CD8-positive, alpha-beta memory T cell (primary cell): ENCODE results near the gene PIP5KL1. TPM values are rescaled to one million over a fixed set of nuclear protein-coding genes. Genes with fewer than 3 reads are reported as not detected.

Experiments
- CTCF ChIA-PET: fragments of 350-600 bp; sonication (Branson Sonifier 250); formaldehyde crosslinking; loops from one replicate; lab custom pipeline; 2021; ENCODE audit warnings: antibody characterized with exemption; lab: Charles Lee
- POLR2A ChIA-PET: fragments of 350-600 bp; sonication (Branson Sonifier 250); formaldehyde crosslinking; loops from one replicate; lab custom pipeline; 2021; ENCODE audit warnings: antibody characterized with exemption; lab: Charles Lee
- DNase-seq, 5 donors: peaks; one replicate each; pipeline versions ENCODE4 v3.0.0 to v3.0.0-alpha.2; 2020 to 2022; ENCODE audit warnings: mixed read lengths in 1 of 5
- H3K27ac ChIP-seq: one replicate; pipeline ENCODE4 v1.7.0; 2013; ENCODE audit warnings: low read depth, mild to moderate bottlenecking, low read length, moderate library complexity
- H3K27me3 ChIP-seq: 2 replicates; pipeline ENCODE4 v1.7.0; 2013; ENCODE audit warnings: low read length, mild to moderate bottlenecking; ENCODE audit not compliant: insufficient read depth, poor library complexity, severe bottlenecking
- H3K36me3 ChIP-seq: 2 replicates; pipeline ENCODE4 v1.7.0; 2013; ENCODE audit warnings: mild to moderate bottlenecking, low read length, moderate library complexity; ENCODE audit not compliant: insufficient read depth
- H3K4me1 ChIP-seq: 2 replicates; pipeline ENCODE4 v1.7.0; 2013; ENCODE audit warnings: mild to moderate bottlenecking, low read length, moderate library complexity; ENCODE audit not compliant: insufficient read depth
- H3K4me3 ChIP-seq: 2 replicates; pipeline ENCODE4 v1.7.0; 2013; ENCODE audit warnings: mild to moderate bottlenecking, low read length
- H3K9me3 ChIP-seq: 2 replicates; pipeline ENCODE4 v1.7.0; 2013; ENCODE audit warnings: mild to moderate bottlenecking, low read length
- H3K27ac Mint-ChIP-seq, 8 donors: one replicate each; pipeline ENCODE4 v1.8.0; 2020 to 2021; ENCODE audit warnings: mixed read lengths in 8 of 8, mild to moderate bottlenecking in 6 of 8, inconsistent platforms in 3 of 8, moderate library complexity in 3 of 8
- H3K27me3 Mint-ChIP-seq, 2 donors: one replicate each; pipeline ENCODE4 v1.8.0; 2020 to 2021; ENCODE audit warnings: mixed read lengths in 2 of 2, mild to moderate bottlenecking in 1 of 2, moderate library complexity in 1 of 2
- H3K36me3 Mint-ChIP-seq, 3 donors: one replicate each; pipeline ENCODE4 v1.8.0; 2020 to 2021; ENCODE audit warnings: mixed read lengths in 3 of 3, inconsistent platforms in 1 of 3, mild to moderate bottlenecking in 1 of 3
- H3K4me1 Mint-ChIP-seq, 3 donors: one replicate each; pipeline ENCODE4 v1.8.0; 2020 to 2021; ENCODE audit warnings: mixed read lengths in 3 of 3, inconsistent platforms in 1 of 3, mild to moderate bottlenecking in 1 of 3
- H3K4me3 Mint-ChIP-seq, 7 donors: one replicate each; pipeline ENCODE4 v1.8.0; 2020 to 2021; ENCODE audit warnings: mixed read lengths in 7 of 7, mild to moderate bottlenecking in 6 of 7, moderate library complexity in 4 of 7, inconsistent platforms in 2 of 7
- H3K9me3 Mint-ChIP-seq, 5 donors: one replicate each; pipeline ENCODE4 v1.8.0; 2020 to 2022; ENCODE audit warnings: mixed read lengths in 5 of 5, mild to moderate bottlenecking in 3 of 5, moderate library complexity in 2 of 5, inconsistent platforms in 1 of 5
- polyA plus RNA-seq: library from polyadenylated mRNA; unstranded; fragments of 300-500 nt; fragmentation: Illumina TruSeq; gene quantifications from one replicate; pipeline ENCODE4 v1.2.3, GENCODE V29; 2021
- total RNA-seq, 2 experiments: library from RNA; stranded (reverse); gene quantifications; one replicate each; pipeline ENCODE4 v1.2.3, GENCODE V29; 2021

The PIP5KL1 gene
- total and polyA plus RNA-seq, 3 experiments from 2014 or later: 0.89 to 2.5 (median 1.4) TPM

GRCh38 chr9:127876764-127877562 lies 53.6 kb downstream of the PIP5KL1 start:
- no peak for DNase-seq
- peaks cover 1 to 5% (median 4%) of the 10 kb centered on the region in 3 donors for H3K36me3 Mint-ChIP-seq
- H3K4me1 Mint-ChIP-seq: peaks cover 2 to 16% (median 4%) of the 10 kb centered on the region in 3 donors
- H3K9me3 ChIP-seq: no peaks in the 10 kb centered on the region
- no peaks in the 10 kb centered on the region for H3K36me3 ChIP-seq
- peak overlapping the region in 4 of 7 donors; percentile 19 to 51 (median 38) for H3K4me3 Mint-ChIP-seq
- H3K27me3 Mint-ChIP-seq: peaks cover 0 to 5% of the 10 kb centered on the region in 2 donors
- no peaks in the 10 kb centered on the region for H3K9me3 Mint-ChIP-seq
- no peak overlapping the region for H3K4me3 ChIP-seq
- peaks cover 5% of the 10 kb centered on the region for H3K4me1 ChIP-seq
- peak overlapping the region in 1 of 8 donors; percentile 88 for H3K27ac Mint-ChIP-seq
- POLR2A ChIA-PET: no interaction called here
- CTCF ChIA-PET: interaction anchor here (1.3 to 1.7 kb wide), 4 partner anchors 10 to 142 kb away, joined by 3 to 5 read pairs (median 4); partner anchors contain the start of gene TOR2A
- H3K27ac ChIP-seq: no peak overlapping the region
- no peaks in the 10 kb centered on the region for H3K27me3 ChIP-seq

- no peak overlapping the region for H3K4me3 ChIP-seq
- no peak overlapping the region for H3K27ac ChIP-seq
- Mint-ChIP-seq H3K36me3 (peaks cover under 1 to 4% (median 4%) of the 10 kb centered on the region in 3 donors), H3K4me1 (peaks cover 2 to 16% (median 4%) of the 10 kb centered on the region in 3 donors), H3K4me3 (no peak overlapping the region), H3K27me3 (peaks cover 0 to 5% of the 10 kb centered on the region in 2 donors), H3K9me3 (no peaks in the 10 kb centered on the region), H3K27ac (peak overlapping the region in 2 of 8 donors; percentile 55 to 84)
- no peaks in the 10 kb centered on the region for H3K27me3 ChIP-seq
- POLR2A ChIA-PET: no interaction called here
- CTCF ChIA-PET: interaction anchor here (1.3 to 1.7 kb wide), 3 partner anchors 19 to 141 kb away, joined by 4 to 5 read pairs (median 4); partner anchors contain the start of gene TOR2A
- peaks cover 5% of the 10 kb centered on the region for H3K4me1 ChIP-seq
- H3K9me3 ChIP-seq: no peaks in the 10 kb centered on the region
- no peak for DNase-seq
- no peaks in the 10 kb centered on the region for H3K36me3 ChIP-seq
These were observed 54.4 kb downstream of the PIP5KL1 start for GRCh38 chr9:127876026-127876763.

- peak overlapping the region; percentile 38 for H3K27ac ChIP-seq
- no peak overlapping the region for H3K4me3 Mint-ChIP-seq
- ChIA-PET CTCF (interaction anchor here (1.3 to 1.5 kb wide), 2 partner anchors 19 to 46 kb away, joined by 4 read pairs; no protein-coding TSS in a partner anchor), POLR2A (no interaction called here)
- H3K9me3 ChIP-seq: no peaks in the 10 kb centered on the region
- no peaks in the 10 kb centered on the region for H3K36me3 ChIP-seq
- peaks cover 0 to 5% of the 10 kb centered on the region in 2 donors for H3K27me3 Mint-ChIP-seq
- peaks cover 0 to 4% (median 4%) of the 10 kb centered on the region in 3 donors for H3K36me3 Mint-ChIP-seq
- H3K27ac Mint-ChIP-seq: peak overlapping the region in 3 of 8 donors; percentile 10 to 84 (median 42)
- peaks cover 2 to 16% (median 4%) of the 10 kb centered on the region in 3 donors for H3K4me1 Mint-ChIP-seq
- no peak for DNase-seq
- H3K27me3 ChIP-seq: no peaks in the 10 kb centered on the region
- no peak overlapping the region for H3K4me3 ChIP-seq
- H3K4me1 ChIP-seq: peaks cover 5% of the 10 kb centered on the region
- H3K9me3 Mint-ChIP-seq: no peaks in the 10 kb centered on the region
These were observed 55.1 kb downstream of the PIP5KL1 start for GRCh38 chr9:127875306-127875966.

GRCh38 chr9:127874301-127875221 lies 56.0 kb downstream of the PIP5KL1 start:
- no peaks in the 10 kb centered on the region for H3K9me3 ChIP-seq
- Mint-ChIP-seq H3K27me3 (peaks cover 0 to 5% of the 10 kb centered on the region in 2 donors), H3K9me3 (no peaks in the 10 kb centered on the region), H3K27ac (no peak overlapping the region), H3K4me3 (no peak overlapping the region), H3K36me3 (peaks cover 0 to 4% (median 3%) of the 10 kb centered on the region in 3 donors), H3K4me1 (peaks cover 2 to 16% (median 4%) of the 10 kb centered on the region in 3 donors)
- H3K4me1 ChIP-seq: peaks cover 5% of the 10 kb centered on the region
- no peak overlapping the region for H3K27ac ChIP-seq
- no peaks in the 10 kb centered on the region for H3K36me3 ChIP-seq
- DNase-seq: no peak
- no peaks in the 10 kb centered on the region for H3K27me3 ChIP-seq
- no peak overlapping the region for H3K4me3 ChIP-seq
- POLR2A ChIA-PET: no interaction called here
- CTCF ChIA-PET: interaction anchor here (0.5 to 5.9 kb wide), 3 partner anchors 51 to 139 kb away, joined by 3 to 49 read pairs (median 7); partner anchors contain the start of gene TOR2A

- H3K36me3 ChIP-seq: no peaks in the 10 kb centered on the region
- H3K27ac ChIP-seq: no peak overlapping the region
- H3K4me1 ChIP-seq: peaks cover 5% of the 10 kb centered on the region
- Mint-ChIP-seq H3K4me3 (no peak overlapping the region), H3K27me3 (peaks cover 0 to 5% of the 10 kb centered on the region in 2 donors), H3K9me3 (no peaks in the 10 kb centered on the region), H3K27ac (no peak overlapping the region), H3K36me3 (peaks cover 0 to 4% (median 1%) of the 10 kb centered on the region in 3 donors), H3K4me1 (peaks cover 1 to 16% (median 2%) of the 10 kb centered on the region in 3 donors)
- ChIA-PET CTCF (interaction anchor here (0.5 to 5.9 kb wide), 3 partner anchors 50 to 139 kb away, joined by 3 to 49 read pairs (median 7); partner anchors contain the start of gene TOR2A), POLR2A (no interaction called here)
- H3K27me3 ChIP-seq: no peaks in the 10 kb centered on the region
- no peaks in the 10 kb centered on the region for H3K9me3 ChIP-seq
- no peak overlapping the region for H3K4me3 ChIP-seq
- DNase-seq: no peak
These were observed 56.7 kb downstream of the PIP5KL1 start for GRCh38 chr9:127873886-127874285.

GRCh38 chr9:127873223-127873691 lies 57.3 kb downstream of the PIP5KL1 start:
- peak overlapping the region in 1 of 7 donors; percentile 27 for H3K4me3 Mint-ChIP-seq
- no peaks in the 10 kb centered on the region for H3K36me3 ChIP-seq
- H3K27me3 Mint-ChIP-seq: peaks cover 0 to 5% of the 10 kb centered on the region in 2 donors
- H3K4me3 ChIP-seq: no peak overlapping the region
- no peaks in the 10 kb centered on the region for H3K9me3 Mint-ChIP-seq
- no peak overlapping the region for H3K27ac ChIP-seq
- DNase-seq: no peak
- H3K4me1 ChIP-seq: peaks cover 5% of the 10 kb centered on the region
- POLR2A ChIA-PET: no interaction called here
- CTCF ChIA-PET: interaction anchor here (2.2 to 5.9 kb wide), 2 partner anchors 85 to 138 kb away, joined by 7 to 49 read pairs; partner anchors contain the start of gene TOR2A
- H3K27ac Mint-ChIP-seq: no peak overlapping the region
- H3K27me3 ChIP-seq: no peaks in the 10 kb centered on the region
- H3K36me3 Mint-ChIP-seq: peaks cover 0 to 6% (median 1%) of the 10 kb centered on the region in 3 donors
- H3K9me3 ChIP-seq: no peaks in the 10 kb centered on the region
- H3K4me1 Mint-ChIP-seq: peaks cover 0 to 9% (median 2%) of the 10 kb centered on the region in 3 donors
